Measurements from ENCODE around the gene KCNMA1.

KCNMA1 gene

GRCh38 chr10:76864922-76865321, 772.7 kb downstream of the KCNMA1 start:
- DNase-seq (ENCODE audit: low read depth in 2 of 2): no peak

- DNase-seq (ENCODE audit: low read depth in 2 of 2): no peak
Measured at GRCh38 chr10:76858721-76859120, 778.9 kb downstream of the KCNMA1 start.

GRCh38 chr10:76840802-76841201, 796.8 kb downstream of the KCNMA1 start:
- DNase-seq (ENCODE audit: low read depth in 2 of 2): no peak

GRCh38 chr10:76839276-76839675, 798.3 kb downstream of the KCNMA1 start:
- DNase-seq (ENCODE audit: low read depth in 2 of 2): no peak

GRCh38 chr10:76830218-76830617, 807.4 kb downstream of the KCNMA1 start:
- DNase-seq (ENCODE audit: low read depth in 2 of 2): no peak

GRCh38 chr10:76829724-76830123, 807.9 kb downstream of the KCNMA1 start:
- DNase-seq (ENCODE audit: low read depth in 2 of 2): no peak

Data from stimulated activated CD8-positive, alpha-beta memory T cell treated with anti-CD3 and anti-CD28 coated beads, Interleukin-2, amount 100 ng/mL, for 48 hours (primary cell).